Memory B cell (primary cell): ENCODE data around the gene SGCA.

Experiments
- ATAC-seq: fragments of 150-1000 bp; cut with Tn5 transposase; 2 replicates; pipeline ENCODE4 v1.10.0; 2021; ENCODE audit warnings: low read depth, mild to moderate bottlenecking, moderate library complexity
- DNase-seq, 2 donors: peaks; one replicate each; pipeline ENCODE4 v3.0.0; 2022; ENCODE audit warnings: low spot score in 2 of 2
- H3K27ac Mint-ChIP-seq: one replicate; pipeline ENCODE4 v1.8.0; 2022; ENCODE audit warnings: mild to moderate bottlenecking, moderate library complexity, mixed read lengths
- H3K27me3 Mint-ChIP-seq: one replicate; pipeline ENCODE4 v1.8.0; 2022; ENCODE audit warnings: mixed read lengths
- H3K36me3 Mint-ChIP-seq: one replicate; pipeline ENCODE4 v1.8.0; 2022; ENCODE audit warnings: mild to moderate bottlenecking, mixed read lengths
- H3K4me1 Mint-ChIP-seq: one replicate; pipeline ENCODE4 v1.8.0; 2022; ENCODE audit warnings: mixed read lengths
- H3K4me3 Mint-ChIP-seq: one replicate; pipeline ENCODE4 v1.8.0; 2022; ENCODE audit warnings: mild to moderate bottlenecking, moderate library complexity, mixed read lengths
- H3K9me3 Mint-ChIP-seq: one replicate; pipeline ENCODE4 v1.8.0; 2022; ENCODE audit warnings: mixed read lengths

Gene SGCA

GRCh38 chr17:50210240-50211225, 44.7 kb downstream of the SGCA start:
- peaks cover 15% of the 10 kb centered on the region for H3K4me1 Mint-ChIP-seq
- H3K4me3 Mint-ChIP-seq = no peak overlapping the region
- ATAC-seq (no peak), DNase-seq (no peak)
- no peaks in the 10 kb centered on the region for H3K9me3 Mint-ChIP-seq
- no peak overlapping the region for H3K27ac Mint-ChIP-seq
- no peaks in the 10 kb centered on the region for H3K36me3 Mint-ChIP-seq
- peaks cover 38% of the 10 kb centered on the region for H3K27me3 Mint-ChIP-seq

GRCh38 chr17:50211249-50212120, 45.7 kb downstream of the SGCA start:
- Mint-ChIP-seq H3K4me3 (no peak overlapping the region), H3K27me3 (peaks cover 35% of the 10 kb centered on the region), H3K9me3 (no peaks in the 10 kb centered on the region), H3K4me1 (peaks cover 15% of the 10 kb centered on the region), H3K36me3 (no peaks in the 10 kb centered on the region), H3K27ac (no peak overlapping the region)
- ATAC-seq (no peak), DNase-seq (no peak)

GRCh38 chr17:50212121-50212843, 46.5 kb downstream of the SGCA start:
- H3K27ac Mint-ChIP-seq = no peak overlapping the region
- H3K4me3 Mint-ChIP-seq = no peak overlapping the region
- peaks cover 31% of the 10 kb centered on the region for H3K27me3 Mint-ChIP-seq
- ATAC-seq (no peak), DNase-seq (no peak)
- no peaks in the 10 kb centered on the region for H3K9me3 Mint-ChIP-seq
- H3K36me3 Mint-ChIP-seq = no peaks in the 10 kb centered on the region
- peaks cover 11% of the 10 kb centered on the region for H3K4me1 Mint-ChIP-seq

GRCh38 chr17:50213026-50214022, 47.5 kb downstream of the SGCA start:
- peaks cover 23% of the 10 kb centered on the region for H3K27me3 Mint-ChIP-seq
- H3K27ac Mint-ChIP-seq = no peak overlapping the region
- DNase-seq (peak in 1 of 2 donors; percentile 46), ATAC-seq (peak; percentile 98)
- no peaks in the 10 kb centered on the region for H3K9me3 Mint-ChIP-seq
- H3K4me3 Mint-ChIP-seq = no peak overlapping the region
- H3K4me1 Mint-ChIP-seq = peaks cover 6% of the 10 kb centered on the region
- no peaks in the 10 kb centered on the region for H3K36me3 Mint-ChIP-seq

GRCh38 chr17:50214976-50215760, 49.4 kb downstream of the SGCA start:
- no peak overlapping the region for H3K4me3 Mint-ChIP-seq

GRCh38 chr17:50217591-50217990, 51.8 kb downstream of the SGCA start:
- no peaks in the 10 kb centered on the region for H3K9me3 Mint-ChIP-seq
- H3K4me1 Mint-ChIP-seq = peaks cover 7% of the 10 kb centered on the region
- no peaks in the 10 kb centered on the region for H3K36me3 Mint-ChIP-seq
- peaks cover 9% of the 10 kb centered on the region for H3K27me3 Mint-ChIP-seq
- no peak for DNase-seq
- no peak overlapping the region for H3K27ac Mint-ChIP-seq
- no peak for ATAC-seq
- no peak overlapping the region for H3K4me3 Mint-ChIP-seq

More at GRCh38 chr17:50214976-50215760, 49.4 kb downstream of the SGCA start:
- Mint-ChIP-seq H3K9me3 (no peaks in the 10 kb centered on the region), H3K27me3 (peaks cover 13% of the 10 kb centered on the region), H3K4me1 (peaks cover 6% of the 10 kb centered on the region), H3K27ac (no peak overlapping the region), H3K36me3 (no peaks in the 10 kb centered on the region)
- ATAC-seq (no peak), DNase-seq (no peak)

- Mint-ChIP-seq H3K27me3 (peaks cover 7% of the 10 kb centered on the region), H3K4me3 (no peak overlapping the region), H3K27ac (no peak overlapping the region), H3K9me3 (no peaks in the 10 kb centered on the region), H3K4me1 (peaks cover 4% of the 10 kb centered on the region), H3K36me3 (no peaks in the 10 kb centered on the region)
- DNase-seq (no peak), ATAC-seq (no peak)
Measured at GRCh38 chr17:50218071-50218759, 52.4 kb downstream of the SGCA start.

GRCh38 chr17:50218771-50219315, 53.0 kb downstream of the SGCA start:
- Mint-ChIP-seq H3K27me3 (peaks cover 9% of the 10 kb centered on the region), H3K9me3 (no peaks in the 10 kb centered on the region), H3K4me1 (peaks cover 3% of the 10 kb centered on the region), H3K36me3 (no peaks in the 10 kb centered on the region), H3K4me3 (no peak overlapping the region), H3K27ac (no peak overlapping the region)
- ATAC-seq (no peak), DNase-seq (no peak)

GRCh38 chr17:50219342-50219741, 53.5 kb downstream of the SGCA start:
- Mint-ChIP-seq H3K27me3 (peaks cover 9% of the 10 kb centered on the region), H3K27ac (no peak overlapping the region), H3K4me3 (no peak overlapping the region), H3K9me3 (no peaks in the 10 kb centered on the region), H3K36me3 (no peaks in the 10 kb centered on the region), H3K4me1 (peaks cover 3% of the 10 kb centered on the region)
- DNase-seq = no peak
- no peak for ATAC-seq

- ATAC-seq (no peak), DNase-seq (no peak)
- Mint-ChIP-seq H3K36me3 (no peaks in the 10 kb centered on the region), H3K27me3 (peaks cover 11% of the 10 kb centered on the region), H3K27ac (no peak overlapping the region), H3K4me1 (peaks cover 3% of the 10 kb centered on the region), H3K9me3 (peaks cover 3% of the 10 kb centered on the region), H3K4me3 (no peak overlapping the region)
Measured at GRCh38 chr17:50219939-50220465, 54.2 kb downstream of the SGCA start.

- no peak overlapping the region for H3K4me3 Mint-ChIP-seq
- H3K27me3 Mint-ChIP-seq = peaks cover 13% of the 10 kb centered on the region
- H3K4me1 Mint-ChIP-seq = peaks cover 3% of the 10 kb centered on the region
- no peaks in the 10 kb centered on the region for H3K36me3 Mint-ChIP-seq
- no peak for DNase-seq
- H3K27ac Mint-ChIP-seq = no peak overlapping the region
- ATAC-seq = no peak
- peaks cover 5% of the 10 kb centered on the region for H3K9me3 Mint-ChIP-seq
Measured at GRCh38 chr17:50220811-50221210, 55.0 kb downstream of the SGCA start.
